IMR-90 (cell line): Measurements from ENCODE around the gene ADGRG3.

ENCODE experiments used
- CEBPB ChIP-seq: IDR thresholded peaks from 2 replicates; pipeline ENCODE4 v1.6.1; 2012; ENCODE audit warnings: low read depth, low read length, improper control_type of control experiment
- CHD1 ChIP-seq: IDR thresholded peaks from 2 replicates; pipeline ENCODE4 v1.6.1; 2012; ENCODE audit warnings: low read depth, low read length, improper control_type of control experiment
- FOS ChIP-seq: fragments of 150-350 bp; IDR thresholded peaks from 2 replicates; pipeline ENCODE4 v1.6.1; 2016; ENCODE audit warnings: low read depth, low read length
- MAFK ChIP-seq: IDR thresholded peaks from 2 replicates; pipeline ENCODE4 v1.6.1; 2012; ENCODE audit warnings: low read depth, low read length, improper control_type of control experiment
- MAZ ChIP-seq: IDR thresholded peaks from 2 replicates; pipeline ENCODE4 v1.6.1; 2012; ENCODE audit warnings: low read depth, mild to moderate bottlenecking, low read length, improper control_type of control experiment, moderate library complexity, borderline replicate concordance
- MXI1 ChIP-seq: IDR thresholded peaks from 2 replicates; pipeline ENCODE4 v1.6.1; 2012; ENCODE audit warnings: low read depth, mild to moderate bottlenecking, low read length, moderate library complexity, borderline replicate concordance
- POLR2A ChIP-seq: IDR thresholded peaks from 2 replicates; pipeline ENCODE4 v1.6.1; 2012; ENCODE audit warnings: mild to moderate bottlenecking, low read depth, low read length
- RFX5 ChIP-seq: IDR thresholded peaks from 2 replicates; pipeline ENCODE4 v1.8.0; 2012; ENCODE audit warnings: low read depth, mild to moderate bottlenecking, low read length, moderate library complexity
- SMC3 ChIP-seq: fragments of 150-350 bp; IDR thresholded peaks from 2 replicates; pipeline ENCODE4 v1.6.1; 2016; ENCODE audit warnings: low read depth, mild to moderate bottlenecking, antibody characterized with exemption, low read length, moderate library complexity
- TF ChIP-seq, protein P1 (sequence below): fragments of 150-350 bp; IDR thresholded peaks from 2 replicates; pipeline ENCODE4 v1.6.1; 2016; ENCODE audit warnings: low read depth, mild to moderate bottlenecking, low read length, moderate library complexity, borderline replicate concordance
- TF ChIP-seq, protein P2 (sequence below): conservative IDR thresholded peaks from 2 replicates; pipeline ENCODE4 v1.5.1; 2012; ENCODE audit warnings: mild to moderate bottlenecking, low read depth, low read length, improper control_type of control experiment
- TF ChIP-seq, protein P3 (sequence below): fragments of 150-350 bp; IDR thresholded peaks from 2 replicates; pipeline ENCODE4 v1.6.1; 2017; ENCODE audit warnings: mild to moderate bottlenecking, antibody characterized with exemption, low read length, low read depth

DNA sequence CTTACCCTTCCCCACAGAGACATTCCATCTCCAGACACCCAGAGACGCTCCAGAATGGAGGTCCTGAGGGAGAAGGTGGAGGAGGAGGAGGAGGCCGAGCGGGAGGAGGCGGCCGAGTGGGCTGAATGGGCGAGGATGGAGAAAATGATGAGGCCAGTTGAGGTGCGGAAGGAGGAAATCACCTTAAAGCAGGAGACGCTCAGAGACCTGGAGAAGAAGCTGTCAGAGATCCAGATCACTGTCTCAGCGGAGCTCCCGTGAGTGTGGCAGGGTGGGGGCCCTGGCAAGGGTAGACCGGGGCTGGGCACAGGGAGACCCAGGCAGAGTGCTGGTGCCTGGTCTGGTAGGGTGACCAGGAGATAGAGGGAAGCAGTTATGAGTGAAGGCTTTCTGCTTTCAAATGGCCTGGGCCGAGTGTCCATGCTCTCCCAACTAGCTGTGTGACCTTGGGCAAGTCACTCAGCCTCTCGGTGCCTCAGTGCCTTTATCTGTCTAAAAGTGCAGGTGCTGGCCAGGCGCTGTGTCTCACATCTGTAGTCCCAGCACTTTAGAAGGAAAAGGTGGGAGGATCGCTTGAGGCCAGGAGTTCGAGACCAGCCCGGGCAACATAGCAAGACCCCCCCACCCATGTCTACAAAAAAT, 29.9 kb downstream of the ADGRG3 start:
- TF ChIP-seq POLR2A, result no peak
- TF ChIP-seq, protein P1, sequence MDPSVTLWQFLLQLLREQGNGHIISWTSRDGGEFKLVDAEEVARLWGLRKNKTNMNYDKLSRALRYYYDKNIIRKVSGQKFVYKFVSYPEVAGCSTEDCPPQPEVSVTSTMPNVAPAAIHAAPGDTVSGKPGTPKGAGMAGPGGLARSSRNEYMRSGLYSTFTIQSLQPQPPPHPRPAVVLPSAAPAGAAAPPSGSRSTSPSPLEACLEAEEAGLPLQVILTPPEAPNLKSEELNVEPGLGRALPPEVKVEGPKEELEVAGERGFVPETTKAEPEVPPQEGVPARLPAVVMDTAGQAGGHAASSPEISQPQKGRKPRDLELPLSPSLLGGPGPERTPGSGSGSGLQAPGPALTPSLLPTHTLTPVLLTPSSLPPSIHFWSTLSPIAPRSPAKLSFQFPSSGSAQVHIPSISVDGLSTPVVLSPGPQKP, result no peak
- TF ChIP-seq SMC3, result no peak
- TF ChIP-seq, protein P2, sequence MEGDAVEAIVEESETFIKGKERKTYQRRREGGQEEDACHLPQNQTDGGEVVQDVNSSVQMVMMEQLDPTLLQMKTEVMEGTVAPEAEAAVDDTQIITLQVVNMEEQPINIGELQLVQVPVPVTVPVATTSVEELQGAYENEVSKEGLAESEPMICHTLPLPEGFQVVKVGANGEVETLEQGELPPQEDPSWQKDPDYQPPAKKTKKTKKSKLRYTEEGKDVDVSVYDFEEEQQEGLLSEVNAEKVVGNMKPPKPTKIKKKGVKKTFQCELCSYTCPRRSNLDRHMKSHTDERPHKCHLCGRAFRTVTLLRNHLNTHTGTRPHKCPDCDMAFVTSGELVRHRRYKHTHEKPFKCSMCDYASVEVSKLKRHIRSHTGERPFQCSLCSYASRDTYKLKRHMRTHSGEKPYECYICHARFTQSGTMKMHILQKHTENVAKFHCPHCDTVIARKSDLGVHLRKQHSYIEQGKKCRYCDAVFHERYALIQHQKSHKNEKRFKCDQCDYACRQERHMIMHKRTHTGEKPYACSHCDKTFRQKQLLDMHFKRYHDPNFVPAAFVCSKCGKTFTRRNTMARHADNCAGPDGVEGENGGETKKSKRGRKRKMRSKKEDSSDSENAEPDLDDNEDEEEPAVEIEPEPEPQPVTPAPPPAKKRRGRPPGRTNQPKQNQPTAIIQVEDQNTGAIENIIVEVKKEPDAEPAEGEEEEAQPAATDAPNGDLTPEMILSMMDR, result no peak
- no peak for TF ChIP-seq FOS
- TF ChIP-seq MAFK, result no peak
- no peak for TF ChIP-seq MAZ
- TF ChIP-seq, protein P3, sequence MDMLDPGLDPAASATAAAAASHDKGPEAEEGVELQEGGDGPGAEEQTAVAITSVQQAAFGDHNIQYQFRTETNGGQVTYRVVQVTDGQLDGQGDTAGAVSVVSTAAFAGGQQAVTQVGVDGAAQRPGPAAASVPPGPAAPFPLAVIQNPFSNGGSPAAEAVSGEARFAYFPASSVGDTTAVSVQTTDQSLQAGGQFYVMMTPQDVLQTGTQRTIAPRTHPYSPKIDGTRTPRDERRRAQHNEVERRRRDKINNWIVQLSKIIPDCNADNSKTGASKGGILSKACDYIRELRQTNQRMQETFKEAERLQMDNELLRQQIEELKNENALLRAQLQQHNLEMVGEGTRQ, result no peak
- no peak for TF ChIP-seq CHD1
- TF ChIP-seq MXI1, result no peak
- TF ChIP-seq RFX5, result no peak
- TF ChIP-seq CEBPB, result no peak
